HG02642 (cell line): ENCODE data around the gene SP100.
"Not testable (repeated sequence)": the region's sequence is repeated elsewhere in the genome, so short reads cannot be mapped to it uniquely, and the experiment has no call there.

Source experiments
- ATAC-seq: cut with Tn5 transposase; IDR thresholded peaks from one replicate; pipeline ENCODE4 v1.9.1; 2021; ENCODE audit warnings: mild to moderate bottlenecking; ENCODE audit not compliant: unreplicated experiment, poor library complexity

Gene SP100

DNA sequence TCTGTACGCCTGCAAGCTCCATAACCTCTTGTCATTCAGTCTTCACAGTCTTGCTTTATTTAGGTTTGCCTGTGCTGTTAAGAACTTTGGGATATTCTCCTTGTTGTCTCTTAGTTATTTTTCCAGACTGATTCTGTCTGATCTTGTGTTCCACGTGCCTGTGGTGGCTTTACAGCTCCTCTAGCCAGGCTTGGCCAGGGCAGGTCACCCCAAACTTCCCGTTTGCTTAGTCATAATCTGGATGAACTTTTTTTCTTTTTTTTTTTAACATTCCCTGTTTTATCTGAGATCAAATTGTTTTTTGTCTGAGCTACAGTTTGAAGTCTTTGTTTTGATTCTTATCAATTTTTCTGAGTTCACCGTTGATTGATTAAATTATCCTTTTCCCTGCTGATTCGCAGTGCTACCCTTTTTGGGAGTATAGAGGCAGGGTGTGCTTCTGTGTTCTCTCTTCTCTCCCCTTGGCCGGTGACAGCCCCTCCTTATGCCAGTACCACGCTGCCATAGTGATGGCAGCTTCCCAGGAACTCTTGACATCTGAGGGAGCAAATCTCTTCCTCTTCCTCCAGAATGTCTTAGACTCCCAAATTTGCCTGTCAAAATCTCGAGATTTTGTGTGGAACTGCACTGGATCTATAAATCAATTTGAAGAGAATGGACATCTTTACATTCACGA lies 2.5 kb downstream of the SP100 start:
- ATAC-seq, result no peak

GRCh38 chr2:230419181-230419580 lies 3.2 kb downstream of the SP100 start:
- ATAC-seq, result no peak

- no peak for ATAC-seq
Observed at GRCh38 chr2:230422149-230422548, 6.1 kb downstream of the SP100 start.

- no peak for ATAC-seq
Observed at GRCh38 chr2:230423851-230424458, 8.0 kb downstream of the SP100 start.

GRCh38 chr2:230425377-230425776 lies 9.4 kb downstream of the SP100 start:
- no peak for ATAC-seq

GRCh38 chr2:230429513-230429912 lies 13.5 kb downstream of the SP100 start:
- ATAC-seq, result no peak

GRCh38 chr2:230430957-230431910 lies 15.2 kb downstream of the SP100 start:
- no peak for ATAC-seq

DNA sequence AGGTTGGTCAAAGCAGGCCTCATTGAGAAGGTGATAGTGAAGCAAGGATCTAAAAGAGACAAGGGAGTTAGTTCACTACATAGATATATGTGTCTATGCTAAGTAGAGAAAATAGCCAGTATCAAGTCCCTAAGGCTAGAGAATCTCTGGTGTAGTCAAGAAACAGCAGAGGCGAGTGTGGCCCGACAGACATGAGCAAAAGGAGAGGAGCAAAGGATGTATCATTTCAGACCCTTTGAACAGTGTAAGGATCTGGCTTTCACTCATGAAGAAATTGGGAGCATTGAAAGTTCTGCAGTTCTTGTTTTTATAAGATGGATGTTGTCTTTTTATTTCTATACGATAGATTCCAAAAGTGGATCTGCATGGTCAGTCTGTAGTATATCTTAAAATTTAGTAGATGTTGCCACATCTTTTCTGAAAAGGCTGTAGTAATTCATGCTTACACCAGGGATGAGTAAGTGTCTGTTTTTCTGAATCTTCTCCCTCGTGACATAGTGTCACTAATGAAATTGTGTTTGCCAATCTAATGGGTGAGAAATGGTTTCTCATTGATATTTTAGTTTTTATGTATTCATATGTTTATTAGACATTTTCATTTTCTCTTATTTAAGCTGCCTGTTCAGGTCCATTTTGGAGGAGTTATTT lies 18.8 kb downstream of the SP100 start:
- no peak for ATAC-seq

DNA sequence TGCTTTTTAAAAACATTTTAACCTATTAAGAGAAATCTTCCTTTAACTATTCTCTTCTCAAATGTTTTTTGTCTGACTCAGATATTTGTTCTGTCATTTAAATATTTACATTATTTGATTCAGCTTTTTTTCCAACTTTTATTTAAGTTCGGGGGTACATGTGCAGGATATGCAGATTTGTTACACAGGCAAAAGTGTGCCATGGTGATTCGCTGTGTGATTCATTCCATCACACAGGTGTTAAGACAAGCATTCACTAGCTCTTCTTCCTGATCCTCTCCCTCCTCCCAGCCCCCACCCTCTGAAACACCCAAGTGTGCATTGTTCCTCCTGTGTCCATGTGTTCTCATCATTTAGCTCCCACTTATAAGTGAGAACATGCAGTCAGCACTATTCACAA lies 19.4 kb downstream of the SP100 start:
- no peak for ATAC-seq

DNA sequence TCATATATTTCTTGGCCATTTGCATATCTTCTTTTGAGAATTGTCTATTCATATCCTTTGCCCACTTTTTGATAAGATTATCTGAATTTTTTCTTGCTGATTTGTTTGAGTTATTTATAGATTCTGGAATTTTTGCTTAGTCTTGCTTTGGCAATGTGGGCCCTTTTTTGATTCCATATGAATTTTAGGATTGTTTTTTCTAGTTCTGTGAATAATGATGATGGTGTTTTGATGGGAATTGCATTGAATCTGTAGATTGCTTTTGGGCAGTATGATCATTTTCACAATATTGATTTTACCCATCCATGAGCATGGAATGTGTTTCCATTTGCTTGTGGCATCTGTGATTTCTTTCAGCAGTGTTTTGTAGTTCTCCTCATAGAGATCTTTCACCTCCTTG lies 23.1 kb downstream of the SP100 start:
- ATAC-seq, result not testable (repeated sequence)

- no peak for ATAC-seq
Observed at GRCh38 chr2:230439590-230439989, 23.6 kb downstream of the SP100 start.

DNA sequence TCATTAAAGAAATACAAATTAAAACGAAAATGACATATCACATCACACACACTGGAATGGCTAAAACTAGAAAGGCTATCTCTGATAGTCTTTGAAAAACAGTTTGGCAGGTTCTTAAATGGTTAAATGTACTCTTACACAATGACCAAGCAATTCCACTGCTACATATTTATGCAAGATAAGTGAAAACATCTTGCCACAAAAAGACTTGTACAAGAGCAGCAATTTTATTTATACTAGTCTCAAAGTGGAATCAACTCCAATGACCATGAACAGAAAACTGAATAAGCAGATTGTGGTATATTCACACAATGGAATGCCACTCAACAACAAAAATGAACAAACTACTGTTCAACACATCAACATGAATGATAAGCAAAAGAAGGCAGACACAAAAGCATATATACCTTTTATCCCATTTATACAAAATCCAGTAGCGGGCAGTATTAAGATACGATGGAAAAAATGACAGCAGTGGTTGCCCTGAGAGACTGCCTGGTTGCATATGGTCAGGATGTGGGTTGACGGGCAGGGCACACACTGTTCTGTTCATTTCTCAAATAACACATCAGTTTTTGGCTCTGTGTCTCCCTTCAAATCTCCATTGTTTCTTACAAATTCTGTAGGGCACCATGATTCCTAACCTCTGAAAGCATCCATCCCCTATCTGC lies 25.4 kb downstream of the SP100 start:
- peak; percentile 65 for ATAC-seq

DNA sequence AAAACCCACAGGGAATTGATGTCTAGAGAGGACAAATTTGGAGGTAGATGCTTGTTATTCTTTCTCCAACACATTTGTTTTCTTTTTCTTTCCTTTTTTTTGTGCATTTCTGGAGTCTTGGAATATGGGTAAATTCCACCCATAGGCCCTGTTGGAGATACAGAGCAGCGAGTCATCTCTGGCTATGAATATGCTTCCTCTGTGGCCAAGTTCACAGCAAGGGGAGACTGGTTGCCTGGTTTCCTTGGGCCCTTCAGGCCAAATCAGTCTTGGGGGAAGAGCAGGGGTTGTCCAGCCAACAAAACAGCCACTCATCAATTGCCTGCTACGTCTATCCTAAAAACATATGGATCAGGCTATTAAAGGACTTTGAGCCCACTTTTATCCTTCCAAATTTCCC lies 27.5 kb downstream of the SP100 start:
- no peak for ATAC-seq

GRCh38 chr2:230444832-230445231 lies 28.8 kb downstream of the SP100 start:
- ATAC-seq, result no peak

DNA sequence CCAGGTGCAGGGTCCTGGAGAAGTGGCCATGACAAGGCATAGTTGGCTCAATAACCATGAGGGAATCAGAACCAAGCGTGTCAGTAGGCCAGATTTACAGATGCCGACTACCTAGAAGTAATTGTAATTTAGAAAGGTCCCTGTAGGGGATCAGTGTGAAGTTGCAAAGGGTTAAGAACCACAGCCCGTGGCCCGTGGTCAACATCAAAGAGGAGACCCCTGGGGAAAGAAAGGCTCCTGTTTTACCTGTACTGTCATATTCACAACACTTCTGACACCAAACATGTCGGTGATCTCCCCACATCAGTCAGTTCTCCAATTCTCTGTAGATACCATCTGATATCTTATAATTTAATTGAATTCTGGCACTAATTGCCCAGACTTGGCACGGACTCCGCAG lies 31.0 kb downstream of the SP100 start:
- no peak for ATAC-seq

GRCh38 chr2:230447455-230448451 lies 31.8 kb downstream of the SP100 start:
- peak; percentile 76 for ATAC-seq

GRCh38 chr2:230449901-230450467 lies 34.0 kb downstream of the SP100 start:
- ATAC-seq, result no peak

- no peak for ATAC-seq
Observed at GRCh38 chr2:230453006-230453405, 37.0 kb downstream of the SP100 start.
